Fibroblast of villous mesenchyme (primary cell): ENCODE data around the gene SPARC. TPM values are rescaled to one million over a fixed set of nuclear protein-coding genes. Genes with fewer than 3 reads are reported as not detected.

Experiments
- DNase-seq: peaks from one replicate; pipeline ENCODE4 v3.0.0-alpha.2; 2010; ENCODE audit warnings: low read depth
- H3K4me3 ChIP-seq: 2 replicates; pipeline ENCODE4 v1.5.1; 2011; ENCODE audit warnings: low read depth, mild to moderate bottlenecking, low read length
- total RNA-seq: library from RNA; depleted of rRNA; stranded (reverse); fragments of >200 nt; gene quantifications from 2 replicates; pipeline ENCODE4 v1.2.3, GENCODE V29; 2012
- TF ChIP-seq, protein P1 (sequence below): IDR thresholded peaks from 2 replicates; pipeline ENCODE4 v1.5.1; 2012; ENCODE audit warnings: low read depth, mild to moderate bottlenecking, low read length; ENCODE audit not compliant: insufficient read depth

SPARC gene
- total RNA-seq, 1 donor = 2,230 TPM

DNA sequence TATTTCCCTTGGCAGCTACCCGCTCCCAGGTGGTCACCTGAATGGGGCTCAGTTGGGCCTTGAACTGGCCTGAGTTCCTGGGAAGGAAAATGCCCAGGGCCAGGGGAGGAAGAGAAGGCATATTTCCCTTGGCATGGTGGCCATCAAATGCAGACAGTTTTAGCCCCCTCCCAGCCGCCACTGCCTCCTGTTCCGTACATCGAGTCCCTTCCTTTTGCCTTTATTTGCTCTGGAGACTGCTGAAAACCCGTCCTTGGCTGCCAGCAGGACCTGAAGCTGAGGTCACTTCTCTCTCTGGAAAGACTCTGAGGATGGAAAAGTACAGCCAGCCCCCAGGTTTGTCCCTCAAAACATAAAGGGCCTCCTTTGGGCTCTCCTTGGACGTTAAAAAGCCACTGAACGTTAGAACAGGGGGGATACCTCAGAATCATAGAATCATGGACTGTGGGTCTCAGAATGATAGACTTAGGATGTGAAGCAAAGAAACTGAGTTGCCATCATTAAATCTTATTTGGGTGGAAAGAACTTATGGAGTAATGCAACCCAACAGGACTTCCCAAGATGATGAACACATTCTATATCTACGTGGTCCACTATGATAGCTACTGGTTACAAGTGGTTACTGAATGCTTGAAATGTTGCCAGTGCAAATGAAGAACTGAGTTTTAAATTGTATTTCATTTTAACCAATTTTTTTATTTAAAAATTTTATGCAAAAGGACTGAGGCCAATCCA, 7.1 kb downstream of the SPARC start:
- DNase-seq = peak; percentile 31
- H3K4me3 ChIP-seq = peak overlapping the region; percentile 45

DNA sequence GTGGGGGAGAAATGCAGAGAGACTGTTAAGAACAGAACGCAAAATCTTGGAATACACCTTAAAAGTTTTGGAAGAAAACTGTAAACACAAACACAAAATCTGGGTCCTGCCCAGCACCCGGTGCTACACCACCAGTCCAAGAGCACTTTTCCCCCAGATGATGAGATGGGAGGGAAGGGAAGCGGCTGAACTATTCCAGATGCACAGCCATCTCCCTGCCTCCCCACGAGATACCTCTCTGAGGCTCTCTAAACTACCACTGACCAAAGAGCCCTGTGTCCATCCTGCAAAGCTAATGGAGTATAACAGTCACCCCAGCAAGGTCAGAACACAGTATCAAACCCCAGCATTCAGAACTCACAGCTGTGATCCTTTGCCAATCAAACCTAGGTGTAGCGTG, 8.0 kb downstream of the SPARC start:
- peak overlapping the region; percentile 45 for H3K4me3 ChIP-seq
- DNase-seq = no peak
- TF ChIP-seq, protein P1, sequence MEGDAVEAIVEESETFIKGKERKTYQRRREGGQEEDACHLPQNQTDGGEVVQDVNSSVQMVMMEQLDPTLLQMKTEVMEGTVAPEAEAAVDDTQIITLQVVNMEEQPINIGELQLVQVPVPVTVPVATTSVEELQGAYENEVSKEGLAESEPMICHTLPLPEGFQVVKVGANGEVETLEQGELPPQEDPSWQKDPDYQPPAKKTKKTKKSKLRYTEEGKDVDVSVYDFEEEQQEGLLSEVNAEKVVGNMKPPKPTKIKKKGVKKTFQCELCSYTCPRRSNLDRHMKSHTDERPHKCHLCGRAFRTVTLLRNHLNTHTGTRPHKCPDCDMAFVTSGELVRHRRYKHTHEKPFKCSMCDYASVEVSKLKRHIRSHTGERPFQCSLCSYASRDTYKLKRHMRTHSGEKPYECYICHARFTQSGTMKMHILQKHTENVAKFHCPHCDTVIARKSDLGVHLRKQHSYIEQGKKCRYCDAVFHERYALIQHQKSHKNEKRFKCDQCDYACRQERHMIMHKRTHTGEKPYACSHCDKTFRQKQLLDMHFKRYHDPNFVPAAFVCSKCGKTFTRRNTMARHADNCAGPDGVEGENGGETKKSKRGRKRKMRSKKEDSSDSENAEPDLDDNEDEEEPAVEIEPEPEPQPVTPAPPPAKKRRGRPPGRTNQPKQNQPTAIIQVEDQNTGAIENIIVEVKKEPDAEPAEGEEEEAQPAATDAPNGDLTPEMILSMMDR = no peak

More for the DNA sequence above, 7.1 kb downstream of the SPARC start:
- TF ChIP-seq, protein P1 = no peak

DNA sequence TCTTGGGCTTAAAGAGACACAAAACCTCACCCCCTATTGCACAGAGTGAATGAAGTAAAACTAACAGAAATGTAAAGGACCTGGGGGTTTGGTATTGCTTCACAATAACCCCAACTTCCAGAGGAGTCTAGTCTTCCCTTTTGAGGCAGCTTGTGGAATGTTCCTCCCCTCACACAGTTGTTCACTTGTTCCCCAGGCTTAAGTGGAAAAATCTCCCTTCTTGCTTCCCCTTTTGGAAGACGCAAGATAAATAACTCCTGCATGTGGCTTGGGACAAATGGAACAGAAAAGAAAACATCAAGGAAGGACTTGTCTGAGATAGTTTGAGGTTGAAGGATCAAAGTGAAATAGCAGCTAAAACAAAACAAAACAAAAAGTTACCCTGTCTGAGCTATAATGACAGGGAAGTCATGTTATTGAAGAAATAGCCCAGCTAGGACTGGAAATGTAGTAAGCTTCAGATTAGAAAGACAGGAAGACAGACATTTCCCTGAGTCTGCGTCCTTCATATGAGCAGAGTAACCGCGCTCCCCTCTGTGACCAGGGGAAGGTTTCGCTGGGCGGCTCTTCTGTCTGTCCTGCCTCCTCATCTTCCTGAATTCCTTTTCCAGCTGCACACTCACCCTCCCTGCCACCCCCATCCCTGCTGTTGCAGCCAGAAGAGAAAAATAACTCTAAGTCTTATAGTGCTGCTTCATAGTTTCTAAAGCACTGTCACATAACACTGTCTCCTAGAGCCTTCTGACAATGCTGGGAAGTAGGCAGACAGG, 8.8 kb downstream of the SPARC start:
- peak overlapping the region; percentile 45 for H3K4me3 ChIP-seq
- TF ChIP-seq, protein P1 = no peak
- peak; percentile 71 for DNase-seq

DNA sequence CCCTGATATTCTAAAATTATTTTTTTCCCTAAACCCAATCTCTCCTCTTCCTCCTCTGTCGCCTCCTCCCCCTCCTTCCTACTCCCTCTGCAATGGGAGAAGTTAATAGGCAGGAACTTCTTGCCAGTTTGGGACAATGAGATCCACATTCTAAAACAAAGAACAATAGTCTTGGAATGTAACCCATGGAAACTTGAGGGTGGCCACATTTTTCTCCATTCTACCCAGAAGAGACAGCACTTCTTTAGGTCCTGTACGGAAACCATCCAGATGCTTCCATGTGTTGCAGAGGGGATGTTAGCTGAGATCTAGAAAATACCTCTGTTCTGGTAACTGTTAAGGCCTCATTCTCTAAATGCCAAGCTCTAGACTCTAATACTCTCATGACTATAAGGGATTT, 10.0 kb downstream of the SPARC start:
- DNase-seq = peak; percentile 15
- TF ChIP-seq, protein P1 = no peak
- no peak overlapping the region for H3K4me3 ChIP-seq

DNA sequence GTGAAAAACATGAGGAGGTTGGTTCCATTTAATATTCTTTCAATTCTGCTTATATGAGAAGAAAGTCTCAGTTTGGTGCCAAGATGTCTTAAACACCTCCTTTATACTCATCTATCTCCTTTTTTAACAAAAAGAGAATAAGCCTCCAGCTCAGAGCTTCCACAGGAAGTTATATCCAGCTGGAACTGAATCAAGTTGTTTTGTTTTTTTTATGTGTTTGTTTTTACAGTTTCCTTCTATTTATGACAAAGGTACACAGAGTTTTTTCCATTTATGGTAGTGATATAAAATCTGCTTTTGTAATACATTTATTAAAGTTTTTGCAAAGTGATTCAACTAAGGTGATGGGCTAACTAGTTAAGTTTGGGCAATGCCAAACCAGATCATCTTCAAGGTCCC, 10.4 kb downstream of the SPARC start:
- DNase-seq = peak; percentile 26
- TF ChIP-seq, protein P1 = no peak

DNA sequence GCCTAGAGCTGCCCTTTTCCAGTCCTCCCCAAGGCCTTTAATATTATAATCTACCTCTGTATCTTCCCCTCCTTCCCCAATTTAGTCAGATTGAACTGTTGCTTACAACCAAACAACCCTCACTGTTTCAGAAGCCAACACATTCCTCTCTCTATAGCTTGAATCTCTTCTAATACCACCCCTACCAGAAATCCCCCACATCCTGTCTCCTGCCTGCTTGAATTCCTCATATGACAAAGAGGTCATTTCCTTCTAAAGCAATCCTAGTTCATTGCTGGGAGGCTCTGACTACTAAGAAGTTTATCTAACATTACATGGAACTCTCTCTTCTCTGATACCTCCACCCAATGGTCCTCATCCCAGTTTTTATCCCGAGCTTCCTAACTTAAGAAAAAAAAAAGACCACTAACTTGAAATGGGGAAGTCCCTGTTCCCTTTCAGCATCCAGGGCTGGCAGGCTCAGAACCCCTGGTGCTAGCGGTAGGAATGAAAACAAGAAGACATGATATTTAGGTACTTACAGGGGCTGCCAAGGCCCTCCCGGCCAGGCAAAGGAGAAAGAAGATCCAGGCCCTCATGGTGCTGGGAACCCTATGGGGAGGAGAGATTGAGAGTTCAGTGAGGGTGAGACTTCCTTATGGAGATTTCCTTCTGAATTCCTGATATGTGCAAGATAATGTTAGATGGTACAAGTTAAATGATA, 11.0 kb downstream of the SPARC start:
- H3K4me3 ChIP-seq = peak overlapping the region; percentile 21
- TF ChIP-seq, protein P1 = no peak

More for the DNA sequence above, 10.4 kb downstream of the SPARC start:
- peak overlapping the region; percentile 21 for H3K4me3 ChIP-seq

More for the DNA sequence above, 11.0 kb downstream of the SPARC start:
- peak; percentile 84 for DNase-seq
